Ovary (tissue), 9 donors: ENCODE results near the gene NTNG2. TPM values are rescaled to one million over a fixed set of nuclear protein-coding genes. Genes with fewer than 3 reads are reported as not detected.

Experiments used
- DNase-seq, 5 donors: peaks; one replicate each; pipeline ENCODE4 v3.0.0-alpha.2; 2019 to 2020
- H3K27ac ChIP-seq, 2 donors: fragments of 200-600 bp; one replicate each; pipeline versions ENCODE4 v1.5.1 to v1.8.0; 2019 to 2022
- H3K27me3 ChIP-seq: fragments of 200-600 bp; one replicate; pipeline ENCODE4 v1.8.0; 2022
- H3K36me3 ChIP-seq: fragments of 200-600 bp; sonication (generic); one replicate; pipeline ENCODE4 v1.5.1; 2019
- H3K4me1 ChIP-seq: one replicate; pipeline ENCODE4 v1.8.1; 2013; ENCODE audit warnings: mild to moderate bottlenecking, moderate library complexity; ENCODE audit not compliant: insufficient read depth
- H3K4me3 ChIP-seq: fragments of 200-600 bp; sonication (generic); one replicate; pipeline ENCODE4 v1.5.1; 2017
- H3K9me3 ChIP-seq, 2 donors: fragments of 200-600 bp in 1 of 2; sonication (generic) in 1 of 2; one replicate each; pipeline versions ENCODE4 v1.5.1 to v1.8.1; 2013 to 2019; ENCODE audit warnings: mild to moderate bottlenecking in 1 of 2, moderate library complexity in 1 of 2
- CTCF ChIP-seq, 3 donors: fragments of 450-650 bp in 2 of 3; fragments of 200-600 bp in 1 of 3; IDR thresholded peaks; one replicate each; pipeline versions ENCODE4 v1.5.1 to v1.8.0; 2016 to 2022; ENCODE audit warnings: antibody characterized with exemption in 3 of 3, mild to moderate bottlenecking in 1 of 3
- EP300 ChIP-seq: sonication (generic); formaldehyde crosslinking; IDR thresholded peaks from one replicate; pipeline ENCODE4 v1.6.1; 2017; ENCODE audit warnings: antibody characterized with exemption
- POLR2A ChIP-seq: fragments of 450-650 bp; IDR thresholded peaks from one replicate; pipeline ENCODE4 v1.6.1; 2017; ENCODE audit warnings: antibody characterized with exemption, mild to moderate bottlenecking, moderate library complexity
- WGBS, 3 donors: extraction: QIAGEN DNeasy Blood & Tissue Kit in 1 of 3; methylation state at CpG; one replicate each; pipeline versions ENCODE4 v1.1.5 to v1.1.7; 2013 to 2017; 5-methylcytosine and 5-hydroxymethylcytosine counted together
- intact Hi-C, 4 donors: fragments of 100-400 bp; cut with DNase I; formaldehyde crosslinking; loops; one replicate each; pipeline versions ENCODE4 v1.11.0 to v1.15.1; 2022 to 2023
- polyA plus RNA-seq, 2 donors: library from polyadenylated mRNA; stranded (reverse); fragments of 200-250 nt in 1 of 2; fragments of 350-450 nt in 1 of 2; fragmentation: Illumina TruSeq in 1 of 2; extraction: RNeasy Lipid Tissue Mini Kit (QIAGEN cat#74804) in 1 of 2; gene quantifications; one replicate each; pipeline ENCODE4 v1.2.3, GENCODE V29; 2013 to 2014
- total RNA-seq, 7 donors: library from RNA; depleted of rRNA in 2 of 7; stranded (reverse); fragments of >200 nt in 2 of 7; fragmentation: NEBNext Ultra II Directional in 3 of 7; extraction: Animal tissue kit (Norgen Biotek cat#: 25700) in 3 of 7; gene quantifications; one replicate each; pipeline versions ENCODE4 v1.1.0 to v1.2.4, GENCODE V29; 2016 to 2023
- donor health status: DM: no; HTN: no; CAD: no; lungs with moderate emphysema.
- donor health status: DM: no; HTN: no; CAD: no.
- donor health status: Bipolar disorder and iron deficiency.
- donor health status: DM: yes; HTN: yes; CAD: no.
- donor health status: DM: no; HTN: no; CAD: no.
- donor health status: DM: yes; HTN: yes; CAD: no.

The NTNG2 gene
- total and polyA plus RNA-seq, 9 donors = 0.12 to 2.6 (median 0.81) TPM

GRCh38 chr9:132160802-132161742, 786 bp upstream of the NTNG2 start:
- 1 to 3% (median 1%) methylated on average over 42 to 50 of the region's 50 CpGs for WGBS, 3 donors
- no peak overlapping the region for H3K27ac ChIP-seq
- no peak for DNase-seq
- no peaks in the 10 kb centered on the region for H3K36me3 ChIP-seq
- peaks cover 5% of the 10 kb centered on the region for H3K27me3 ChIP-seq
- peak overlapping the region; percentile 54 for H3K4me3 ChIP-seq
- peaks cover 9% of the 10 kb centered on the region for H3K4me1 ChIP-seq
- intact Hi-C loops = loop anchor here in 1 of 4 donors (10.0 kb wide), 1 partner anchor 74 kb away; no protein-coding TSS in a partner anchor
- H3K9me3 ChIP-seq = no peaks in the 10 kb centered on the region
- TF ChIP-seq EP300 = no peak
- no peak for TF ChIP-seq CTCF (IDR thresholded peaks at IDR 0.05)
- no peak for TF ChIP-seq POLR2A

GRCh38 chr9:132162764-132163456, 1.1 kb downstream of the NTNG2 start:
- DNase-seq = no peak
- Histone ChIP-seq H3K4me3 (peak overlapping the region; percentile 54), H3K36me3 (no peaks in the 10 kb centered on the region), H3K4me1 (peaks cover 9% of the 10 kb centered on the region), H3K27ac (no peak overlapping the region), H3K27me3 (peaks cover 5% of the 10 kb centered on the region), H3K9me3 (no peaks in the 10 kb centered on the region)
- no peak for TF ChIP-seq CTCF (IDR thresholded peaks at IDR 0.05)
- TF ChIP-seq POLR2A = no peak
- TF ChIP-seq EP300 = no peak
- WGBS, 3 donors = 0 to 1% (median 1%) methylated on average over 63 to 74 of the region's 74 CpGs
- intact Hi-C loops = loop anchor here in 1 of 4 donors (10.0 kb wide), 1 partner anchor 72 kb away; no protein-coding TSS in a partner anchor

- TF ChIP-seq POLR2A (no peak), CTCF (IDR thresholded peaks at IDR 0.05) (no peak), EP300 (no peak)
- H3K27ac ChIP-seq = no peak overlapping the region
- no peak for DNase-seq
- H3K36me3 ChIP-seq = no peaks in the 10 kb centered on the region
- H3K4me3 ChIP-seq = peak overlapping the region; percentile 24
- H3K27me3 ChIP-seq = peaks cover 5% of the 10 kb centered on the region
- H3K9me3 ChIP-seq = no peaks in the 10 kb centered on the region
- peaks cover 9% of the 10 kb centered on the region for H3K4me1 ChIP-seq
- intact Hi-C loops = loop anchor here in 1 of 4 donors (10.0 kb wide), 1 partner anchor 71 kb away; no protein-coding TSS in a partner anchor
- 1 to 3% (median 1%) methylated on average over 27 to 29 of the region's 29 CpGs for WGBS, 3 donors
These were observed 1.6 kb downstream of the NTNG2 start for GRCh38 chr9:132163457-132163875.

GRCh38 chr9:132163876-132164603, 2.2 kb downstream of the NTNG2 start:
- DNase-seq = no peak
- no peak overlapping the region for H3K27ac ChIP-seq
- TF ChIP-seq CTCF (IDR thresholded peaks at IDR 0.05) = no peak
- TF ChIP-seq EP300 = no peak
- no peak for TF ChIP-seq POLR2A
- intact Hi-C loops = loop anchor here in 1 of 4 donors (10.0 kb wide), 1 partner anchor 71 kb away; no protein-coding TSS in a partner anchor
- peaks cover 9% of the 10 kb centered on the region for H3K4me1 ChIP-seq
- WGBS, 3 donors = 5 to 7% (median 7%) methylated on average over 45 of the region's 45 CpGs
- H3K36me3 ChIP-seq = no peaks in the 10 kb centered on the region
- H3K27me3 ChIP-seq = peaks cover 5% of the 10 kb centered on the region
- no peaks in the 10 kb centered on the region for H3K9me3 ChIP-seq
- H3K4me3 ChIP-seq = no peak overlapping the region
